Posterior vena cava (tissue), 2 donors: ENCODE data around the gene C6orf47. TPM values are rescaled to one million over a fixed set of nuclear protein-coding genes. Genes with fewer than 3 reads are reported as not detected.
A peak's percentile ranks its signal among the peaks of the same experiment; 100 is the strongest.
"Not testable (repeated sequence)": the region's sequence is repeated elsewhere in the genome, so short reads cannot be mapped to it uniquely, and the experiment has no call there.

Experiments
- DNase-seq: peaks from one replicate; pipeline ENCODE4 v3.0.0-alpha.2; 2020; ENCODE audit warnings: low spot score
- intact Hi-C, 2 donors: fragments of 100-400 bp; cut with DNase I; formaldehyde crosslinking; loops; one replicate each; pipeline versions ENCODE4 v1.14.1 to v1.14.2; 2022 to 2023
- long read RNA-seq, 2 donors: library from polyadenylated mRNA; unstranded; transcript quantifications; one replicate each; pipeline ENCODE4 v2.0.0, GENCODE V29; 2020 to 2021
- total RNA-seq, 2 donors: library from RNA; stranded (reverse); fragmentation: NEBNext Ultra II Directional; extraction: Animal tissue kit (Norgen Biotek cat#: 25700); gene quantifications; one replicate each; pipeline ENCODE4 v1.2.1, GENCODE V29; 2021
- donor health status: DM: yes; HTN: yes; CAD: no.
- donor health status: DM: yes; HTN: yes; CAD: no.

C6orf47 gene
- 10 to 100 TPM; 18.8 to 19.3 TPM for total RNA-seq
- long read RNA-seq, donor 1, transcript C6orf47-202 (1 exons, 2,475 nt) = major isoform, 25 of 25 reads
- long read RNA-seq, donor 1, partial matches to known transcripts = 0 of 25 reads
- long read RNA-seq, donor 1, other reads (novel, unspliced or antisense) = 0 of 25 reads
- long read RNA-seq, donor 2, transcript C6orf47-202 (1 exons, 2,475 nt) = major isoform, 102 of 102 reads
- long read RNA-seq, donor 2, partial matches to known transcripts = 0 of 102 reads
- long read RNA-seq, donor 2, other reads (novel, unspliced or antisense) = 0 of 102 reads

GRCh38 chr6:31660381-31661261, at the start of gene C6orf47:
TSS of gene C6orf47 (minus strand) at chr6:31660778. CDS start at chr6:31659947, 831 bp downstream.
- intact Hi-C loops = no loop called here

GRCh38 chr6:31709157-31709556, 48.6 kb upstream of the C6orf47 start:
- DNase-seq, intact Hi-C loops: not testable (repeated sequence)

More at GRCh38 chr6:31660381-31661261, at the start of gene C6orf47:
- peak; percentile 95 for DNase-seq

- intact Hi-C loops = no loop called here
- DNase-seq = no peak
Observed at GRCh38 chr6:31708224-31708623, 47.6 kb upstream of the C6orf47 start.

GRCh38 chr6:31707701-31708100, 47.1 kb upstream of the C6orf47 start:
- no peak for DNase-seq
- intact Hi-C loops = no loop called here

GRCh38 chr6:31706599-31706998, 46.0 kb upstream of the C6orf47 start, which contains the start of gene LY6G6F:
TSS of gene LY6G6F (plus strand) at chr6:31706866. CDS start at chr6:31706907, 41 bp downstream.
- intact Hi-C loops = no loop called here
- no peak for DNase-seq

- intact Hi-C loops = no loop called here
- DNase-seq = no peak
Observed at GRCh38 chr6:31705931-31706330, 45.4 kb upstream of the C6orf47 start.

GRCh38 chr6:31702819-31703716, 42.5 kb upstream of the C6orf47 start, which contains the start of gene ABHD16A:
TSS of gene ABHD16A (minus strand) at chr6:31703324. CDS start at chr6:31703281, 43 bp downstream.
- peak; percentile 100 for DNase-seq
- intact Hi-C loops = no loop called here

GRCh38 chr6:31702405-31702818, 41.8 kb upstream of the C6orf47 start:
- intact Hi-C loops = no loop called here
- no peak for DNase-seq

GRCh38 chr6:31701666-31702404, 41.3 kb upstream of the C6orf47 start:
- DNase-seq = no peak
- intact Hi-C loops = no loop called here

- intact Hi-C loops = no loop called here
- DNase-seq = no peak
Observed at GRCh38 chr6:31700740-31701401, 40.3 kb upstream of the C6orf47 start.

GRCh38 chr6:31697555-31697954, 37.0 kb upstream of the C6orf47 start:
- intact Hi-C loops = no loop called here
- no peak for DNase-seq

GRCh38 chr6:31693535-31693934, 33.0 kb upstream of the C6orf47 start:
- intact Hi-C loops = no loop called here
- no peak for DNase-seq

GRCh38 chr6:31692886-31693285, 32.3 kb upstream of the C6orf47 start:
- intact Hi-C loops = no loop called here
- no peak for DNase-seq

- intact Hi-C loops = no loop called here
Observed at GRCh38 chr6:31692353-31692752, 31.8 kb upstream of the C6orf47 start.

GRCh38 chr6:31691564-31692108, 31.1 kb upstream of the C6orf47 start:
- peak; percentile 76 for DNase-seq
- intact Hi-C loops = no loop called here

More at GRCh38 chr6:31692353-31692752, 31.8 kb upstream of the C6orf47 start:
- DNase-seq = no peak

- DNase-seq = no peak
- intact Hi-C loops = no loop called here
Observed at GRCh38 chr6:31691078-31691463, 30.5 kb upstream of the C6orf47 start.

GRCh38 chr6:31690231-31691077, 29.9 kb upstream of the C6orf47 start:
- DNase-seq = peak; percentile 66
- intact Hi-C loops = no loop called here
